Lower leg skin (tissue), 4 donors: ENCODE measurements around the gene C1orf116. TPM values are rescaled to one million over a fixed set of nuclear protein-coding genes. Genes with fewer than 3 reads are reported as not detected.

ENCODE experiments used
- DNase-seq, 2 donors: peaks; one replicate each; pipeline ENCODE4 v3.0.0-alpha.2; 2019; ENCODE audit warnings: low spot score in 2 of 2
- H3K4me3 ChIP-seq: fragments of 200-600 bp; sonication (generic); 2 replicates; pipeline ENCODE4 v1.5.1; 2017; ENCODE audit warnings: mild to moderate bottlenecking, low read depth; ENCODE audit not compliant: poor library complexity, severe bottlenecking
- POLR2A ChIP-seq, 2 donors: fragments of 450-650 bp; IDR thresholded peaks; one replicate each; pipeline ENCODE4 v1.6.1; 2016 to 2017; ENCODE audit warnings: antibody characterized with exemption in 2 of 2, mild to moderate bottlenecking in 1 of 2, moderate library complexity in 1 of 2
- WGBS, 2 donors: methylation state at CpG; one replicate each; pipeline ENCODE4 v1.1.5; 2018; 5-methylcytosine and 5-hydroxymethylcytosine counted together
- intact Hi-C: fragments of 100-400 bp; cut with DNase I; formaldehyde crosslinking; loops from one replicate; pipeline ENCODE4 v1.15.0; 2023; ENCODE audit warnings: low total_unique reads
- total RNA-seq, 4 donors: library from RNA; depleted of rRNA; stranded (reverse); fragments of >200 nt; gene quantifications; one replicate each; pipeline ENCODE4 v1.1.0, GENCODE V29; 2016
- TF ChIP-seq, protein P1 (sequence below), 3 donors: fragments of 450-650 bp; IDR thresholded peaks; one replicate each; pipeline ENCODE4 v1.5.1; 2016; ENCODE audit warnings: antibody characterized with exemption in 3 of 3, mild to moderate bottlenecking in 3 of 3, moderate library complexity in 2 of 3

The C1orf116 gene
- total RNA-seq, 4 donors from 2014 or later, result 81.5 to 137 (median 110) TPM

DNA sequence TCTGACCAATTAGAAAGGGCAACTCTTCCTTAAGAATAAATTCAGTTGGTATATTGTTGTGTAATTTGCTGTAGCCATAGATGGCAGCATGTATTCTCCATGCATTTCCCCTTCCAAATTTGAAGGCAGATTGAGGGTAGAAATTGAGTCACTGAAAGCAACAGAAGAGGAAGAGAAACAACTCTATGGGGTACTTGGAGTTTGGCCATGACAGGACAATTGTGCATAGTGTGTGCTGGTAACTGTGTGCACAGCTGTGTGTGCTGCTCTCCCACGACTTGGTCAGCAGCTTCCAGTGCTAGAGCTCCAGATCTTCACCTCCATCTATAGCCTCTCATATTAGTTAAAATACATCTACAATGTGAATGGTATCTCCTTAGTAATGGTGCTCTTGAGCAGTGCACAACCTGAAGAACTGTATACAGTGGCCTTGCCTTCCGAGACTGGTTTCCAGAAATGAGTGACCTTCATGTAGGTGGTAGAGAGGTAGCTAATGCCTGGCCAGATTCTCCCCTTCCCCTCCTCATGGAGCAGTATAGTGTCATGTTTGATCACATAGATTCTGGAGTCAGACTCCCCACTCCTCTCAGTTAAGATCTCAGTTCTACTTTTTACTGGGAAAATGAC is 61.4 kb downstream of the C1orf116 start:
- no peak overlapping the region for H3K4me3 ChIP-seq
- TF ChIP-seq, protein P1, sequence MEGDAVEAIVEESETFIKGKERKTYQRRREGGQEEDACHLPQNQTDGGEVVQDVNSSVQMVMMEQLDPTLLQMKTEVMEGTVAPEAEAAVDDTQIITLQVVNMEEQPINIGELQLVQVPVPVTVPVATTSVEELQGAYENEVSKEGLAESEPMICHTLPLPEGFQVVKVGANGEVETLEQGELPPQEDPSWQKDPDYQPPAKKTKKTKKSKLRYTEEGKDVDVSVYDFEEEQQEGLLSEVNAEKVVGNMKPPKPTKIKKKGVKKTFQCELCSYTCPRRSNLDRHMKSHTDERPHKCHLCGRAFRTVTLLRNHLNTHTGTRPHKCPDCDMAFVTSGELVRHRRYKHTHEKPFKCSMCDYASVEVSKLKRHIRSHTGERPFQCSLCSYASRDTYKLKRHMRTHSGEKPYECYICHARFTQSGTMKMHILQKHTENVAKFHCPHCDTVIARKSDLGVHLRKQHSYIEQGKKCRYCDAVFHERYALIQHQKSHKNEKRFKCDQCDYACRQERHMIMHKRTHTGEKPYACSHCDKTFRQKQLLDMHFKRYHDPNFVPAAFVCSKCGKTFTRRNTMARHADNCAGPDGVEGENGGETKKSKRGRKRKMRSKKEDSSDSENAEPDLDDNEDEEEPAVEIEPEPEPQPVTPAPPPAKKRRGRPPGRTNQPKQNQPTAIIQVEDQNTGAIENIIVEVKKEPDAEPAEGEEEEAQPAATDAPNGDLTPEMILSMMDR (IDR thresholded peaks at IDR 0.05), result no peak
- no peak for TF ChIP-seq POLR2A (IDR thresholded peaks at IDR 0.05)
- WGBS, 2 donors, result 76 to 80% methylated on average over 2 of the region's 2 CpGs
- intact Hi-C loops, result no loop called here
- DNase-seq, result peak in 1 of 2 donors; percentile 6

DNA sequence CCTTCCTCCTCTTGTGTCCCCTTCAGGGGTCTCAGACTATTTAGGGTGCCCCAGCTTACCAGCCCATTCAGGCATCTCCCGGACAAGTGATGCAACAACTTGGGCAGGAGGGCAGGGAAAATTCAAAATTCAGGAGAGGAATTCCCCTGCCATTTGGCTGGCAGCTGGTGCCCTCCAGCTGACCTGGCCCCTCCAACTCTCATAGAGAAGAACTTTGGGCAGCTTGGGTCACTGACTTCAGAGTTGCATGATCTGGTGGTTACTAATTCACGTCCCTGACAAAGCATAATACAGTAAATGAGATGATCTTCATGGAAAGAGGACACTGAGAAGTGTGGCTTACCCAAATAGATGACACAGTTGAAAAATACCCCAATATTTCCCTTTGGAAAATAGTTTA is 62.1 kb downstream of the C1orf116 start, which contains the start of gene FCAMR:
Gene FCAMR, minus strand, starts transcription at position 15 of the 400 bp plus-strand sequence. CDS start 335 bp downstream, outside the sequence.
- no peak for TF ChIP-seq POLR2A (IDR thresholded peaks at IDR 0.05)
- TF ChIP-seq, protein P1 (IDR thresholded peaks at IDR 0.05), result no peak
- peak in 1 of 2 donors; percentile 48 for DNase-seq
- no peak within 1 kb of the TSS for H3K4me3 ChIP-seq
- 73 to 75% methylated on average over 2 of the region's 2 CpGs for WGBS, 2 donors
- intact Hi-C loops, result no loop called here

DNA sequence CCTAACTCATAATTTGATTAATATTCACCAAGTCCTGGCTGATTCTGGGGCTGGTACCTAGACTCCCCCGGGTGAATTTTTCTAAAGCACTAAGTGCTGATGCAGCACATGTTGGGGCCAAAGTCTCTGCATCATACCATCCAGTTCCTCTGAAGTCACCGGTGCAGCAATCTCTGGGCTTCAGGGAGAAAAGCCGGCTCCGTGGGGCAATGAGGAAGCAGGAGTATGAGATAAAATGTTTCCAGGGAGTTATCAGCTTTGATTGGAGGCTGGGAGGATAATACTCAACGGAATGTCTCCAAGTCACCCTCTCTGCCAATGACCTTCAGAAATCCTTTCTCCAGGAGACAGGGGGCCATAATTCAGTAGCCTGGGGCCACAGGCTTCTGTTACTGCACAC is 63.5 kb downstream of the C1orf116 start:
- TF ChIP-seq POLR2A (IDR thresholded peaks at IDR 0.05), result no peak
- TF ChIP-seq, protein P1 (IDR thresholded peaks at IDR 0.05), result no peak
- intact Hi-C loops, result no loop called here
- peak in 1 of 2 donors; percentile 49 for DNase-seq
- 33 to 38% methylated on average over 5 of the region's 5 CpGs for WGBS, 2 donors
- H3K4me3 ChIP-seq, result no peak overlapping the region

Other genes starting within 250 kb of the C1orf116 start
- gene IL20, start 167.1 kb downstream of the C1orf116 start, total RNA-seq, result not detected
- gene IL24, start 135.3 kb downstream of the C1orf116 start, total RNA-seq, result not detected
- gene FCMR, start 110.8 kb downstream of the C1orf116 start, total RNA-seq, result 1 to 10 TPM in 2 of 4 donors, under 1 TPM in 1, not detected in 1; 0.34 to 1.4 (median 1.3) TPM
- 1 to 10 TPM in 2 of 4 donors, under 1 TPM in 1, not detected in 1; 0.55 to 4.7 (median 2.0) TPM for gene PIGR, start 86.3 kb downstream of the C1orf116 start, total RNA-seq
- not detected for gene FCAMR, start 62.3 kb downstream of the C1orf116 start, total RNA-seq
- 10 to 100 TPM; 47.5 to 91.8 (median 65.5) TPM for gene YOD1, start 18.5 kb upstream of the C1orf116 start, total RNA-seq
- 10 to 100 TPM; 12.6 to 22.6 (median 16.8) TPM for gene PFKFB2, start 20.5 kb upstream of the C1orf116 start, total RNA-seq
- not detected for gene C4BPB, start 56.1 kb upstream of the C1orf116 start, total RNA-seq
- gene C4BPA, start 71.5 kb upstream of the C1orf116 start, total RNA-seq, result not detected